Hindlimb muscle (tissue), 1 donor: ENCODE data around the gene MZT2A. TPM values are rescaled to one million over a fixed set of nuclear protein-coding genes. Genes with fewer than 3 reads are reported as not detected.
"Not testable (repeated sequence)": the region's sequence is repeated elsewhere in the genome, so short reads cannot be mapped to it uniquely, and the experiment has no call there.

Experiments
- DNase-seq: peaks from one replicate; pipeline ENCODE4 v3.0.0-alpha.2; 2013
- polyA plus RNA-seq: library from polyadenylated mRNA; unstranded; fragments of 120-200 nt; gene quantifications from one replicate; pipeline ENCODE4 v1.2.1, GENCODE V29; 2013; ENCODE audit not compliant: insufficient read length

MZT2A gene
- polyA plus RNA-seq: 55.5 TPM

- DNase-seq: not testable (repeated sequence)
Observed at GRCh38 chr2:131492015-131492417, at the start of gene MZT2A. Gene MZT2A (minus strand): TSS chr2:131492397. CDS start chr2:131492376, 21 bp downstream.

GRCh38 chr2:131538856-131539255 lies 46.7 kb upstream of the MZT2A start:
- DNase-seq: not testable (repeated sequence)

- DNase-seq: not testable (repeated sequence)
Observed at GRCh38 chr2:131536841-131537240, 44.6 kb upstream of the MZT2A start.

- DNase-seq: not testable (repeated sequence)
Observed at GRCh38 chr2:131535951-131536826, 44.0 kb upstream of the MZT2A start.

- no peak for DNase-seq
Observed at GRCh38 chr2:131535526-131535925, 43.3 kb upstream of the MZT2A start.

- DNase-seq: not testable (repeated sequence)
Observed at GRCh38 chr2:131534965-131535364, 42.8 kb upstream of the MZT2A start.

GRCh38 chr2:131534317-131534672 lies 42.1 kb upstream of the MZT2A start:
- not testable (repeated sequence) for DNase-seq

- DNase-seq: not testable (repeated sequence)
Observed at GRCh38 chr2:131533609-131534316, 41.6 kb upstream of the MZT2A start.

- not testable (repeated sequence) for DNase-seq
Observed at GRCh38 chr2:131532723-131533608, 40.8 kb upstream of the MZT2A start.

GRCh38 chr2:131531547-131532185 lies 39.5 kb upstream of the MZT2A start:
- DNase-seq: not testable (repeated sequence)

GRCh38 chr2:131530626-131531344 lies 38.6 kb upstream of the MZT2A start:
- not testable (repeated sequence) for DNase-seq

GRCh38 chr2:131529864-131530445 lies 37.8 kb upstream of the MZT2A start:
- not testable (repeated sequence) for DNase-seq

GRCh38 chr2:131528981-131529863 lies 37.0 kb upstream of the MZT2A start:
- DNase-seq: not testable (repeated sequence)

GRCh38 chr2:131527131-131528001 lies 35.2 kb upstream of the MZT2A start, which contains the start of gene CCDC74A:
Gene CCDC74A (plus strand): TSS chr2:131527888. CDS start chr2:131527971, 83 bp downstream.
- DNase-seq: peak; percentile 33

GRCh38 chr2:131525256-131525655 lies 33.1 kb upstream of the MZT2A start:
- not testable (repeated sequence) for DNase-seq

- DNase-seq: no peak
Observed at GRCh38 chr2:131521961-131522781, 30.0 kb upstream of the MZT2A start.

GRCh38 chr2:131521524-131521923 lies 29.3 kb upstream of the MZT2A start:
- DNase-seq: not testable (repeated sequence)

GRCh38 chr2:131520526-131520925 lies 28.3 kb upstream of the MZT2A start:
- DNase-seq: no peak
